Body of pancreas (tissue), 4 donors: ENCODE data around the gene FGFBP3.
A peak's percentile ranks its signal among the peaks of the same experiment; 100 is the strongest.

Source experiments
- CTCF ChIP-seq, 7 experiments: fragments of 450-650 bp in 4 of 7; fragments of 200-600 bp in 3 of 7; sonication (generic) in 3 of 7; IDR thresholded peaks; one replicate each; pipeline ENCODE4 v1.5.1; 2016 to 2019; ENCODE audit warnings: antibody characterized with exemption in 7 of 7
- POLR2A ChIP-seq, 3 donors: fragments of 450-650 bp; IDR thresholded peaks; one replicate each; pipeline ENCODE4 v1.6.1; 2016; ENCODE audit warnings: antibody characterized with exemption in 3 of 3, mild to moderate bottlenecking in 2 of 3

GRCh38 chr10:91923371-91924211, 14.3 kb upstream of the FGFBP3 start, which contains the start of gene BTAF1:
- no peak for TF ChIP-seq CTCF (IDR thresholded peaks at IDR 0.05)
- peak; percentile 78 to 91 (median 86) for TF ChIP-seq POLR2A (IDR thresholded peaks at IDR 0.05)
